Right lobe of liver (tissue), 6 donors: ENCODE results near the gene BHLHE23. TPM values are rescaled to one million over a fixed set of nuclear protein-coding genes. Genes with fewer than 3 reads are reported as not detected.

ENCODE experiments used
- ATAC-seq, 4 donors: fragments of 200-7000 bp; cut with Tn5 transposase; one replicate each; pipeline ENCODE4 v1.9.1; 2020; ENCODE audit warnings: mild to moderate bottlenecking in 4 of 4, moderate library complexity in 4 of 4
- DNase-seq, 3 donors: peaks; one replicate each; pipeline ENCODE4 v3.0.0-alpha.2; 2020
- H3K27ac ChIP-seq, 3 donors: fragments of 200-600 bp; one replicate each; pipeline ENCODE4 v1.8.0; 2022
- H3K27me3 ChIP-seq, 2 donors: fragments of 200-600 bp; one replicate each; pipeline ENCODE4 v1.8.0; 2022
- H3K36me3 ChIP-seq, 4 donors: fragments of 200-600 bp; sonication (generic) in 1 of 4; one replicate each; pipeline versions ENCODE4 v1.5.1 to v1.8.0; 2017 to 2022; ENCODE audit warnings: control low read depth in 1 of 4
- H3K4me1 ChIP-seq, 4 donors: fragments of 200-600 bp; sonication (generic) in 1 of 4; one replicate each; pipeline versions ENCODE4 v1.5.1 to v1.8.0; 2017 to 2022; ENCODE audit warnings: control low read depth in 1 of 4
- H3K4me3 ChIP-seq, 3 donors: fragments of 200-600 bp; one replicate each; pipeline ENCODE4 v1.8.0; 2022
- H3K9me3 ChIP-seq, 4 donors: fragments of 200-600 bp; sonication (generic) in 1 of 4; one replicate each; pipeline versions ENCODE4 v1.5.1 to v1.8.0; 2017 to 2022; ENCODE audit warnings: control low read depth in 1 of 4
- CTCF ChIP-seq, 4 donors: fragments of 200-600 bp in 3 of 4; fragments of 450-650 bp in 1 of 4; IDR thresholded peaks; one replicate each; pipeline versions ENCODE4 v1.5.1 to v1.8.0; 2016 to 2022; ENCODE audit warnings: antibody characterized with exemption in 4 of 4, mild to moderate bottlenecking in 2 of 4
- POLR2A ChIP-seq: fragments of 450-650 bp; IDR thresholded peaks from one replicate; pipeline ENCODE4 v1.6.1; 2017; ENCODE audit warnings: antibody characterized with exemption, mild to moderate bottlenecking
- WGBS: methylation state at CpG from one replicate; pipeline ENCODE4 v1.1.6; 2018; ENCODE audit warnings: low coverage, low lambda C conversion rate; ENCODE audit not compliant: insufficient coverage; ENCODE audit errors: missing lambda C conversion rate; 5-methylcytosine and 5-hydroxymethylcytosine counted together
- intact Hi-C, 2 donors: fragments of 100-400 bp; cut with DNase I; formaldehyde crosslinking; loops; one replicate each; pipeline versions ENCODE4 v1.11.2 to v1.14.1; 2022
- total RNA-seq, 6 experiments: library from RNA; depleted of rRNA in 2 of 6; stranded (reverse); fragments of >200 nt in 2 of 6; fragmentation: NEBNext Ultra II Directional in 3 of 6; extraction: Animal tissue kit (Norgen Biotek cat#: 25700) in 3 of 6; gene quantifications; one replicate each; pipeline versions ENCODE4 v1.1.0 to v1.2.4, GENCODE V29; 2016 to 2023
- donor health status: DM: no; HTN: yes; CAD: no.
- donor health status: DM: no; HTN: no; CAD: no.
- donor health status: DM: no; HTN: no; CAD: no.
- donor health status: DM: no; HTN: yes; CAD: no.
- donor health status: DM: no; HTN: yes; CAD: no.

Gene BHLHE23
- total RNA-seq, 6 experiments from 2014 or later, result not detected

GRCh38 chr20:62967628-62968351 lies 39.0 kb downstream of the BHLHE23 start:
- no peak for TF ChIP-seq CTCF (IDR thresholded peaks at IDR 0.05)
- no peak for TF ChIP-seq POLR2A
- 87% methylated on average over 3 of the region's 27 CpGs for WGBS
- DNase-seq, result no peak

GRCh38 chr20:62967149-62967501 lies 39.6 kb downstream of the BHLHE23 start:
- no peak overlapping the region for H3K27ac ChIP-seq
- DNase-seq (no peak), ATAC-seq (peak in 1 of 4 donors; percentile 1)
- no peak for TF ChIP-seq CTCF (IDR thresholded peaks at IDR 0.05)
- no peak for TF ChIP-seq POLR2A
- H3K27me3 ChIP-seq, result no peaks in the 10 kb centered on the region
- intact Hi-C loops, result loop anchor here in 1 of 2 donors (10.0 kb wide), 1 partner anchor 62 kb away; no protein-coding TSS in a partner anchor
- H3K4me3 ChIP-seq, result no peak overlapping the region
- WGBS, result no CpG with 5 or more reads among the region's 6 CpGs
- peaks cover 0 to 5% (median 0%) of the 10 kb centered on the region in 4 donors for H3K4me1 ChIP-seq
- peaks cover 0 to 30% (median 13%) of the 10 kb centered on the region in 4 donors for H3K36me3 ChIP-seq
- no peaks in the 10 kb centered on the region for H3K9me3 ChIP-seq

More at GRCh38 chr20:62967628-62968351, 39.0 kb downstream of the BHLHE23 start:
- peak in 1 of 4 donors; percentile 4 for ATAC-seq
- no peaks in the 10 kb centered on the region for H3K9me3 ChIP-seq
- no peak overlapping the region for H3K4me3 ChIP-seq
- peaks cover 0 to 3% of the 10 kb centered on the region in 2 donors for H3K27me3 ChIP-seq
- intact Hi-C loops, result loop anchor here in 1 of 2 donors (10.0 kb wide), 1 partner anchor 63 kb away; no protein-coding TSS in a partner anchor
- peaks cover 0 to 5% (median 2%) of the 10 kb centered on the region in 4 donors for H3K4me1 ChIP-seq
- peaks cover 0 to 23% (median 10%) of the 10 kb centered on the region in 4 donors for H3K36me3 ChIP-seq
- H3K27ac ChIP-seq, result peak overlapping the region in 1 of 3 donors; percentile 30

- H3K27ac ChIP-seq, result no peak overlapping the region
- H3K4me3 ChIP-seq, result no peak overlapping the region
- peaks cover 0 to 5% (median 0%) of the 10 kb centered on the region in 4 donors for H3K4me1 ChIP-seq
- H3K27me3 ChIP-seq, result no peaks in the 10 kb centered on the region
- TF ChIP-seq POLR2A (no peak), CTCF (IDR thresholded peaks at IDR 0.05) (no peak)
- peaks cover 0 to 36% (median 13%) of the 10 kb centered on the region in 4 donors for H3K36me3 ChIP-seq
- WGBS, result no CpG with 5 or more reads among the region's 27 CpGs
- DNase-seq (peak in 1 of 3 donors; percentile 44), ATAC-seq (no peak)
- H3K9me3 ChIP-seq, result no peaks in the 10 kb centered on the region
- intact Hi-C loops, result loop anchor here in 1 of 2 donors (10.0 kb wide), 1 partner anchor 62 kb away; no protein-coding TSS in a partner anchor
Measured at GRCh38 chr20:62966212-62967148, 40.3 kb downstream of the BHLHE23 start.

- no peak overlapping the region for H3K27ac ChIP-seq
- TF ChIP-seq CTCF (IDR thresholded peaks at IDR 0.05), result no peak
- no peak for TF ChIP-seq POLR2A
- no peak overlapping the region for H3K4me3 ChIP-seq
- peaks cover 0 to 5% (median 0%) of the 10 kb centered on the region in 4 donors for H3K4me1 ChIP-seq
- H3K27me3 ChIP-seq, result no peaks in the 10 kb centered on the region
- ATAC-seq (no peak), DNase-seq (peak in 1 of 3 donors; percentile 50)
- intact Hi-C loops, result loop anchor here in 1 of 2 donors (10.0 kb wide), 1 partner anchor 61 kb away; no protein-coding TSS in a partner anchor
- 97% methylated on average over 5 of the region's 19 CpGs for WGBS
- H3K9me3 ChIP-seq, result no peaks in the 10 kb centered on the region
- peaks cover 0 to 39% (median 14%) of the 10 kb centered on the region in 4 donors for H3K36me3 ChIP-seq
Measured at GRCh38 chr20:62965363-62965771, 41.4 kb downstream of the BHLHE23 start.
